ENCODE measurements around the gene TSPEAR. TPM values are rescaled to one million over a fixed set of nuclear protein-coding genes. Genes with fewer than 3 reads are reported as not detected.
"Not testable (repeated sequence)": the region's sequence is repeated elsewhere in the genome, so short reads cannot be mapped to it uniquely, and the experiment has no call there.

TSPEAR gene
- total RNA-seq, 3 donors from 2014 or later (not counting 1 experiment from before 2014, with no cell fraction given), result not detected

- Mint-ChIP-seq H3K4me3 (no peak overlapping the region), H3K9me3 (peaks cover 2 to 3% of the 10 kb centered on the region in 2 donors), H3K36me3 (no peaks in the 10 kb centered on the region), H3K4me1 (no peaks in the 10 kb centered on the region), H3K27me3 (ENCODE audit: low read depth in 2 of 2) (peaks cover 23 to 44% of the 10 kb centered on the region in 2 donors), H3K27ac (no peak overlapping the region)
- Histone ChIP-seq H3K36me3 (ENCODE audit: control insufficient read depth, insufficient read depth, low read length) (no peaks in the 10 kb centered on the region), H3K4me3 (ENCODE audit: low read length) (no peak overlapping the region), H3K9me3 (ENCODE audit: control insufficient read depth, insufficient read depth, low read length) (no peaks in the 10 kb centered on the region), H3K27ac (ENCODE audit: low read length) (no peak overlapping the region), H3K4me1 (ENCODE audit: control insufficient read depth, insufficient read depth, low read length) (no peaks in the 10 kb centered on the region), H3K27me3 (ENCODE audit: control insufficient read depth, insufficient read depth, low read length) (no peaks in the 10 kb centered on the region)
- intact Hi-C loops (cut with micrococcal nuclease), result no loop called here
- 61% methylated on average over 17 of the region's 17 CpGs for WGBS (ENCODE audit: insufficient coverage)
- no peak for TF ChIP-seq CTCF (IDR thresholded peaks at IDR 0.05)
- ATAC-seq, result no peak
- no peak for DNase-seq
Measured at GRCh38 chr21:44603109-44603875, 108.1 kb downstream of the TSPEAR start.

- Mint-ChIP-seq H3K4me3 (no peak overlapping the region), H3K27me3 (ENCODE audit: low read depth in 2 of 2) (peaks cover 24 to 36% of the 10 kb centered on the region in 2 donors), H3K36me3 (no peaks in the 10 kb centered on the region), H3K27ac (no peak overlapping the region), H3K9me3 (peaks cover 2 to 3% of the 10 kb centered on the region in 2 donors), H3K4me1 (no peaks in the 10 kb centered on the region)
- H3K27ac ChIP-seq (ENCODE audit: low read length), result no peak overlapping the region
- H3K4me3 ChIP-seq (ENCODE audit: low read length), result no peak overlapping the region
- no peaks in the 10 kb centered on the region for H3K4me1 ChIP-seq (ENCODE audit: control insufficient read depth, insufficient read depth, low read length)
- ATAC-seq, result no peak
- no peak for DNase-seq
- H3K9me3 ChIP-seq (ENCODE audit: control insufficient read depth, insufficient read depth, low read length), result no peaks in the 10 kb centered on the region
- intact Hi-C loops (cut with micrococcal nuclease), result no loop called here
- H3K36me3 ChIP-seq (ENCODE audit: control insufficient read depth, insufficient read depth, low read length), result no peaks in the 10 kb centered on the region
- WGBS (ENCODE audit: insufficient coverage), result 85% methylated on average over 20 of the region's 21 CpGs
- no peak for TF ChIP-seq CTCF (IDR thresholded peaks at IDR 0.05)
- H3K27me3 ChIP-seq (ENCODE audit: control insufficient read depth, insufficient read depth, low read length), result no peaks in the 10 kb centered on the region
Measured at GRCh38 chr21:44602463-44602850, 108.9 kb downstream of the TSPEAR start.

- 84% methylated on average over 23 of the region's 23 CpGs for WGBS (ENCODE audit: insufficient coverage)
- Mint-ChIP-seq H3K4me3 (no peak overlapping the region), H3K36me3 (no peaks in the 10 kb centered on the region), H3K27ac (no peak overlapping the region), H3K27me3 (ENCODE audit: low read depth in 2 of 2) (peaks cover 20 to 34% of the 10 kb centered on the region in 2 donors), H3K4me1 (no peaks in the 10 kb centered on the region), H3K9me3 (peaks cover 2 to 3% of the 10 kb centered on the region in 2 donors)
- ATAC-seq, result no peak
- no peak overlapping the region for H3K4me3 ChIP-seq (ENCODE audit: low read length)
- no peaks in the 10 kb centered on the region for H3K36me3 ChIP-seq (ENCODE audit: control insufficient read depth, insufficient read depth, low read length)
- H3K27me3 ChIP-seq (ENCODE audit: control insufficient read depth, insufficient read depth, low read length), result no peaks in the 10 kb centered on the region
- DNase-seq, result no peak
- intact Hi-C loops (cut with micrococcal nuclease), result no loop called here
- H3K4me1 ChIP-seq (ENCODE audit: control insufficient read depth, insufficient read depth, low read length), result no peaks in the 10 kb centered on the region
- no peak for TF ChIP-seq CTCF (IDR thresholded peaks at IDR 0.05)
- H3K9me3 ChIP-seq (ENCODE audit: control insufficient read depth, insufficient read depth, low read length), result no peaks in the 10 kb centered on the region
- H3K27ac ChIP-seq (ENCODE audit: low read length), result no peak overlapping the region
Measured at GRCh38 chr21:44601596-44602462, 109.5 kb downstream of the TSPEAR start.

GRCh38 chr21:44601091-44601490, 110.3 kb downstream of the TSPEAR start:
- peaks cover 17 to 27% of the 10 kb centered on the region in 2 donors for H3K27me3 Mint-ChIP-seq (ENCODE audit: low read depth in 2 of 2)
- intact Hi-C loops (cut with micrococcal nuclease); H3K36me3 Mint-ChIP-seq; DNase-seq; H3K4me1 ChIP-seq (ENCODE audit: control insufficient read depth, insufficient read depth, low read length); H3K27me3 ChIP-seq (ENCODE audit: control insufficient read depth, insufficient read depth, low read length); H3K27ac ChIP-seq (ENCODE audit: low read length); H3K4me3 Mint-ChIP-seq; H3K36me3 ChIP-seq (ENCODE audit: control insufficient read depth, insufficient read depth, low read length); ATAC-seq; H3K9me3 Mint-ChIP-seq; H3K9me3 ChIP-seq (ENCODE audit: control insufficient read depth, insufficient read depth, low read length); H3K4me1 Mint-ChIP-seq; H3K27ac Mint-ChIP-seq; H3K4me3 ChIP-seq (ENCODE audit: low read length): not testable (repeated sequence)
- 87% methylated on average over 10 of the region's 10 CpGs for WGBS (ENCODE audit: insufficient coverage)

- intact Hi-C loops (cut with micrococcal nuclease); H3K27ac Mint-ChIP-seq; H3K27ac ChIP-seq (ENCODE audit: low read length); DNase-seq; H3K9me3 Mint-ChIP-seq; H3K36me3 ChIP-seq (ENCODE audit: control insufficient read depth, insufficient read depth, low read length); H3K4me3 Mint-ChIP-seq; H3K4me1 ChIP-seq (ENCODE audit: control insufficient read depth, insufficient read depth, low read length); H3K9me3 ChIP-seq (ENCODE audit: control insufficient read depth, insufficient read depth, low read length); ATAC-seq; H3K4me3 ChIP-seq (ENCODE audit: low read length); H3K27me3 ChIP-seq (ENCODE audit: control insufficient read depth, insufficient read depth, low read length); H3K36me3 Mint-ChIP-seq; H3K4me1 Mint-ChIP-seq: not testable (repeated sequence)
- 87% methylated on average over 23 of the region's 23 CpGs for WGBS (ENCODE audit: insufficient coverage)
- H3K27me3 Mint-ChIP-seq (ENCODE audit: low read depth in 2 of 2), result peaks cover 13 to 20% of the 10 kb centered on the region in 2 donors
Measured at GRCh38 chr21:44600118-44600978, 111.0 kb downstream of the TSPEAR start, which contains the start of gene KRTAP10-7. Gene KRTAP10-7, plus strand, starts transcription at chr21:44600597. Its CDS starts 25 bp downstream, at chr21:44600622.
